ENCODE results near the gene GRIK4. TPM values are rescaled to one million over a fixed set of nuclear protein-coding genes. Genes with fewer than 3 reads are reported as not detected.

Gene GRIK4
- total RNA-seq, 3 donors from 2014 or later (not counting 1 experiment from before 2014, with no cell fraction given) = 2.2 to 32.3 (median 21.9) TPM

- Histone ChIP-seq H3K27me3 (ENCODE audit: control insufficient read depth, insufficient read depth, low read length) (no peaks in the 10 kb centered on the region), H3K4me1 (ENCODE audit: control insufficient read depth, insufficient read depth, low read length) (peaks cover 43% of the 10 kb centered on the region), H3K36me3 (ENCODE audit: control insufficient read depth, insufficient read depth, low read length) (no peaks in the 10 kb centered on the region), H3K4me3 (ENCODE audit: low read length) (no peak overlapping the region), H3K27ac (ENCODE audit: low read length) (no peak overlapping the region), H3K9me3 (ENCODE audit: control insufficient read depth, insufficient read depth, low read length) (no peaks in the 10 kb centered on the region)
- ATAC-seq = no peak
- H3K4me1 Mint-ChIP-seq = peaks cover 82 to 94% of the 10 kb centered on the region in 2 donors
- intact Hi-C loops (cut with micrococcal nuclease) = no loop called here
- no peaks in the 10 kb centered on the region for H3K36me3 Mint-ChIP-seq
- no peaks in the 10 kb centered on the region for H3K27me3 Mint-ChIP-seq (ENCODE audit: low read depth in 2 of 2)
- no peak overlapping the region for H3K4me3 Mint-ChIP-seq
- no peak for DNase-seq
- peaks cover 3 to 6% of the 10 kb centered on the region in 2 donors for H3K9me3 Mint-ChIP-seq
- H3K27ac Mint-ChIP-seq = peak overlapping the region in 1 of 2 donors; percentile 96
- TF ChIP-seq CTCF (IDR thresholded peaks at IDR 0.05) = no peak
- WGBS (ENCODE audit: insufficient coverage) = 79% methylated on average over 2 of the region's 2 CpGs
Observed at GRCh38 chr11:120871924-120872323, 360.4 kb downstream of the GRIK4 start.

- Histone ChIP-seq H3K4me3 (ENCODE audit: low read length) (no peak overlapping the region), H3K9me3 (ENCODE audit: control insufficient read depth, insufficient read depth, low read length) (no peaks in the 10 kb centered on the region), H3K4me1 (ENCODE audit: control insufficient read depth, insufficient read depth, low read length) (peaks cover 21% of the 10 kb centered on the region), H3K27me3 (ENCODE audit: control insufficient read depth, insufficient read depth, low read length) (no peaks in the 10 kb centered on the region), H3K36me3 (ENCODE audit: control insufficient read depth, insufficient read depth, low read length) (no peaks in the 10 kb centered on the region), H3K27ac (ENCODE audit: low read length) (no peak overlapping the region)
- H3K27me3 Mint-ChIP-seq (ENCODE audit: low read depth in 2 of 2) = no peaks in the 10 kb centered on the region
- intact Hi-C loops (cut with micrococcal nuclease) = no loop called here
- no peak for DNase-seq
- H3K4me3 Mint-ChIP-seq = no peak overlapping the region
- peak overlapping the region in 1 of 2 donors; percentile 91 for H3K27ac Mint-ChIP-seq
- H3K36me3 Mint-ChIP-seq = no peaks in the 10 kb centered on the region
- no peak for ATAC-seq
- H3K4me1 Mint-ChIP-seq = peaks cover 60 to 75% of the 10 kb centered on the region in 2 donors
- no peak for TF ChIP-seq CTCF (IDR thresholded peaks at IDR 0.05)
- H3K9me3 Mint-ChIP-seq = peaks cover 3 to 6% of the 10 kb centered on the region in 2 donors
- 92% methylated on average over 15 of the region's 15 CpGs for WGBS (ENCODE audit: insufficient coverage)
Observed at GRCh38 chr11:120873966-120874735, 362.6 kb downstream of the GRIK4 start.

- Histone ChIP-seq H3K9me3 (ENCODE audit: control insufficient read depth, insufficient read depth, low read length) (no peaks in the 10 kb centered on the region), H3K27me3 (ENCODE audit: control insufficient read depth, insufficient read depth, low read length) (no peaks in the 10 kb centered on the region), H3K36me3 (ENCODE audit: control insufficient read depth, insufficient read depth, low read length) (no peaks in the 10 kb centered on the region), H3K27ac (ENCODE audit: low read length) (peak overlapping the region; percentile 59), H3K4me1 (ENCODE audit: control insufficient read depth, insufficient read depth, low read length) (peaks cover 7% of the 10 kb centered on the region), H3K4me3 (ENCODE audit: low read length) (no peak overlapping the region)
- H3K4me3 Mint-ChIP-seq = peak overlapping the region; percentile 49
- ATAC-seq (peak in 2 of 3 donors; percentile 46 to 48), DNase-seq (no peak)
- no peaks in the 10 kb centered on the region for H3K36me3 Mint-ChIP-seq
- H3K27me3 Mint-ChIP-seq (ENCODE audit: low read depth in 2 of 2) = peaks cover 0 to 11% of the 10 kb centered on the region in 2 donors
- WGBS (ENCODE audit: insufficient coverage) = 43% methylated on average over 1 of the region's 1 CpG
- intact Hi-C loops (cut with micrococcal nuclease) = no loop called here
- peaks cover 45 to 66% of the 10 kb centered on the region in 2 donors for H3K4me1 Mint-ChIP-seq
- H3K9me3 Mint-ChIP-seq = peaks cover 3 to 6% of the 10 kb centered on the region in 2 donors
- peak overlapping the region; percentile 70 to 91 for H3K27ac Mint-ChIP-seq
- TF ChIP-seq CTCF (IDR thresholded peaks at IDR 0.05) = no peak
Observed at GRCh38 chr11:120875986-120876385, 364.4 kb downstream of the GRIK4 start.

Data from natural killer cell (primary cell).